Measurements from ENCODE around the gene LMBR1.

GRCh38 chr7:156735851-156736250, 157.1 kb downstream of the LMBR1 start:
- TF ChIP-seq, protein P1, sequence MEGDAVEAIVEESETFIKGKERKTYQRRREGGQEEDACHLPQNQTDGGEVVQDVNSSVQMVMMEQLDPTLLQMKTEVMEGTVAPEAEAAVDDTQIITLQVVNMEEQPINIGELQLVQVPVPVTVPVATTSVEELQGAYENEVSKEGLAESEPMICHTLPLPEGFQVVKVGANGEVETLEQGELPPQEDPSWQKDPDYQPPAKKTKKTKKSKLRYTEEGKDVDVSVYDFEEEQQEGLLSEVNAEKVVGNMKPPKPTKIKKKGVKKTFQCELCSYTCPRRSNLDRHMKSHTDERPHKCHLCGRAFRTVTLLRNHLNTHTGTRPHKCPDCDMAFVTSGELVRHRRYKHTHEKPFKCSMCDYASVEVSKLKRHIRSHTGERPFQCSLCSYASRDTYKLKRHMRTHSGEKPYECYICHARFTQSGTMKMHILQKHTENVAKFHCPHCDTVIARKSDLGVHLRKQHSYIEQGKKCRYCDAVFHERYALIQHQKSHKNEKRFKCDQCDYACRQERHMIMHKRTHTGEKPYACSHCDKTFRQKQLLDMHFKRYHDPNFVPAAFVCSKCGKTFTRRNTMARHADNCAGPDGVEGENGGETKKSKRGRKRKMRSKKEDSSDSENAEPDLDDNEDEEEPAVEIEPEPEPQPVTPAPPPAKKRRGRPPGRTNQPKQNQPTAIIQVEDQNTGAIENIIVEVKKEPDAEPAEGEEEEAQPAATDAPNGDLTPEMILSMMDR (IDR thresholded peaks at IDR 0.05; ENCODE audit: low read depth, low read length, poor library complexity, severe bottlenecking): no peak
- TF ChIP-seq EZH2phosphoT487 (IDR thresholded peaks at IDR 0.05; ENCODE audit: borderline replicate concordance, low read length): no peak

All from DOHH2 (cell line).